GM19467 (cell line): ENCODE results near the gene ZBTB47.

ENCODE experiments used
- ATAC-seq: cut with Tn5 transposase; IDR thresholded peaks from one replicate; pipeline ENCODE4 v1.9.1; 2021; ENCODE audit warnings: mild to moderate bottlenecking, moderate library complexity; ENCODE audit not compliant: unreplicated experiment

ZBTB47 gene

GRCh38 chr3:42664438-42664803, 10.9 kb downstream of the ZBTB47 start:
- ATAC-seq: no peak

DNA sequence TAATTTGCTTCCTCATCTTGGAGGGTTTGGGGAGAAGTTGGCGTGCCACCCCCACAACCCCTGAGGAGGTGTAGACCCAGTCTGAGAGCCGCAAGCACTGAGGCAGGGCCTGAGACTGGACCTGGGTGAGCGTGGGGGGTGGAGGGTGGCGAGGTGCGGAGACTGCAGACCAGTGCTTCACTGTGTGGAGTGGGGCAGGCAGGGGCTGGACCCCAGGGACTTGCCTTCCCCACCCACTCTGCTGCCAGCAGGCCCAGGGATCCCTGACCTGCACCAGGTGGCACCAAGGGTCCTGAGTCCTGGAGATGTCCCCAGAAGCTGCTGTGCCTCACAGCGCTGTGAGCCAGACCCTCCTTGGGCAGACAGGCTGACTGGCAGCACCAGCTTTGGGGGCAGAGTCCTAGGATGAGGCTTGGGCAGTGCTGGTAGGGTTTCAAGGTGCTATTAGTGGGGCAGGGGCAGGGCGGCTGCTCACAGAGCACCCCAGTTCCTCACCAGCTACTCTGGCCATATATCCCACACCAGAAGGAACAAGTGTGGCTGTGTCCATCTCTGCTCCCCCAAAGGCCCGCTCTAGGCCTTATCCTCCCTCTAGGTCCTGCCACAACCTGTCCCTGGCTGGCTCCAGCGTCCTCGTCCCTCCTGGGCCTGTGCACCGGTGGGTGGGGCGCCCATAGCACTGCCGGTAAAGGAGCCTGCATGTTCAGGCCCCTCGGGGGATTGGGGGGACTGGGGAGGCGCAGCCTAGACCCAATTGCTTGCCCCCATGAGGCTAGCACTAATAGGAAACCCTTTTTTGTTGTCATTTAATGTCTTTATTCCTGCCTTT, 11.8 kb downstream of the ZBTB47 start:
- no peak for ATAC-seq

DNA sequence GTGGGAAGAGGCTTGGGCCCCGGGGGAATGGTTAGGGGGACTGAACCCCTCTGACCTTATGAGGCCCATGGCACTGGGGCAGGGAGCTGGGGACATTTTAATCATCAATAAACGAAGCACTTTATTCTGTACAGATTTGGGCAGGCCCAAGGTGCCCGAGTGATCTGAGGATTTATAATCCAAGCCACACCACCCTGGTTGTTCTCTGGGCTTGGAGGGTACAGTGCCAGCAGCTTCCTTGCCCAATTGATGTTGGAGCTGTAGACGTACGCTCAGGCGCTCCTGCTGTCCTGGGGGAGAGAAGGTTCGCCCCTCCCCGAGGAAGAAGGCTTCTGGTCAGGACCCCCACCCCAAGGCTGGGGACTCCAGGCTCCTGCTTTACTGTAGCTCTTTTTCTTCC, 12.5 kb downstream of the ZBTB47 start:
- ATAC-seq: no peak

- no peak for ATAC-seq
Measured at GRCh38 chr3:42666577-42666998, 13.1 kb downstream of the ZBTB47 start.

DNA sequence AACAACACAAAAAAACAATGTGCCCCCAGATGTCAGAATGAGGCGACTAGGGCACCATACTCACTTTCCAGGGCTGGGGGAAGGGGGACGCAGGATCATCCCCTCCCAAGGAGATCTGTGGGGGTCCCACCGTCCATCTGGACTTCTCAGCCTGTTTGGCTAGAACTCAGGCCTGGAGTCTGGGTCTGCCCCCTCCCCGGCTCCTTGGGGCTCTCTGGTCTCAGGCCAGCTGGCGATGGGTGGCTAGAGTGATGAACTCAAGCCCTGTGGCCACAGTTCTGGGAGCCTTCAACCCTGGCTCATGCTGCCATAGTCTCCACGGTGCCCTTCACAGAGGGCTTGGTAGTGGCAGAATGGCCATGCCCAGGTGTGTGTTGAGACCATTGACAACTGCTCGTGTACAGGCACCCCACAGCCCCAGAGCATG, 13.6 kb downstream of the ZBTB47 start:
- ATAC-seq: no peak

- no peak for ATAC-seq
Measured at GRCh38 chr3:42667523-42668412, 14.3 kb downstream of the ZBTB47 start.

- ATAC-seq: no peak
Measured at GRCh38 chr3:42668413-42668760, 14.9 kb downstream of the ZBTB47 start.

DNA sequence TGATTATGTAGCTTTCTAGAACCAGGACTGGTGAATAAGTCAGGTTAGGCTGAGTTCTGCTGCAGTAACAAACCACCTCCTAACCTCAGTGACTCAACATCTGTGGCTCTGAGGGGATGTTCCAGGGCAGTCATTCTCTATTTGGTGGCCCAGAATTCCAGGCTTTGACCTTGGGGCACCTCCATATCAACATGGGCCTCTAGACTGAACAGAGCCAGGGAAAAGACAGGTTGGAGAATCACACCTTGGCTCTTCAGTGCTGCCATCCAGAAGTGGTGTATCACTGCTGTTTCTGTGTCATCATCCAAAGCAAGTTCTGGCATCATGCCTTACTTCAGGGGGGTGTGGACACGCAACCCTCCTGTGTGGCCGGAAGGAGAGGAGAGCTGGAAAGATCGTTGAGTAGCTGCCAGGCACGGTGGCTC, 15.3 kb downstream of the ZBTB47 start:
- ATAC-seq: no peak

GRCh38 chr3:42670051-42670576, 16.6 kb downstream of the ZBTB47 start:
- ATAC-seq: no peak

DNA sequence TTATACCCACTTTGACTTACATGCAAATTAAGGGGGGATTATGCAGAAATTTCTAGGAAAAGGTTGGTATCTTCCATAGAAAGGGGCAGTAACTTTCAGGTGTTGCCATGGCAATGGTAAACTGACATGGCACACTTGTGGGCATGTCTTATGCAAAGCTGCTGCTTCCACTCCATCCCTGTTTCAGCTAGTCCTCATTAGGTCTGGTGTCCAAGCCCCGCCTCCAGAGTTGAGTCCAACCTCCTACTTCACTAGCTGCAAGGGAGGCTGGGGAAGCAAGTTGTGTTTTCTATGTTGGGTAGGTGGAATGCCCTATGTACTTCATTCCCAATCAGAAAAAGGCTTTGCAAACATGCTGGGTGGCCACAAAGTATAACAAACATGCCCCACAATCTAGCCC, 17.2 kb downstream of the ZBTB47 start:
- no peak for ATAC-seq

- no peak for ATAC-seq
Measured at GRCh38 chr3:42672515-42672914, 19.0 kb downstream of the ZBTB47 start.

- no peak for ATAC-seq
Measured at GRCh38 chr3:42673082-42673481, 19.6 kb downstream of the ZBTB47 start.

DNA sequence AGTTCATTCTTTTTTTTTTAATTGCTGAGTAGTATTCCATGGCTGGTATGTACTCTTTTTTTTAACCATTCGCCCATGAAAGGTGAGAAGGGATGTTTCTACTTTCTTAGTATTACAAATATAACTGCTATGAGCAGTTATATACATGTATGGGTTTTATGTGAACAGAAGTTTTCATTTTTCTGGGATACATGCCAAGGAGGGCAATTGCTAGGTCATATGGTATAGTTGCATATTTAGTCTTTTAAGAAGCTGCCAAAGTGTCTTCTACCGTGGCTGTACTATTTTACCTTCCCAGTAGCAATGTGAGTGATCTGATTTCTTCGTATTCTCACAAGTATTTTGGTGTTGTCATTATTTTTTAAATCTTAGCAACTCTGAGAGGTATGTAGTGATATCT, 20.6 kb downstream of the ZBTB47 start:
- no peak for ATAC-seq

DNA sequence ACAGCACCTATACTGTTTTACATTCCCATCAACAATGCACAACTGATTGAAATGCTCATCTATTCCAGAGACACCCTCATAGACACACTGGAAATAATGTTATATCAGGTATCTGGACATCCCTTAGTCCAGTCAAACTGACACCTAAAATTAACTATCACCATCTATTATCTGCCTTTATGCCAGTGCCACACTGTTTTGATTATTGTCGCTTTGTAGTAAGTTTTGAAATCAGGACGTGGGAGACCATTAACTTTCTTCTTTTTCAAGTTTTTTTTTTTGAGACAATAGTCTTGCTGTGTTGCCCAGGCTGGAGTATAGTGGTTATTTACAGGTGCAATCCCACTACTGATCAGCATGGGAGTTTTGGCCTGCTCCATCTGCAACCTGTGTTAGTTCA, 22.4 kb downstream of the ZBTB47 start:
- no peak for ATAC-seq

DNA sequence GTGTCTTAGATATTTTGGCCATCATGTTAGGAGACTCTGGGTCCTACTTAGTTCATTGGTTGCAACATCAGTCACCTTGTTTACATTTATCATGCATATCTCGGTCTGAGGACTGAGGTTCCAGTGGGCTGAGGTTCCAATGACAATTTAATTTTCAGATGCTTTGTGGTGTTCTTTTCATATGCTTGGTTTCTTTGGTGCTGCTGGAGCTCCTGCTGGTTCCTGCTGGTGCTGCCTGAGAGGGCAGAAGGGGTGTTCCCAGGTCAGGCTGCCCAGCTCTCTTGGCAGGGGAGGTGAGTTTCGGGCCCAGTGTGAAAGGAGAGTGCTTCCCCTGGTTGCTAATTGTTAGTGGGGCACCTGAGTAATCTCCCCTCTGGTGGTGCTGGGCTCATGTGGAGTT, 24.9 kb downstream of the ZBTB47 start:
- ATAC-seq: no peak

GRCh38 chr3:42680271-42680670, 26.8 kb downstream of the ZBTB47 start:
- no peak for ATAC-seq

GRCh38 chr3:42680806-42681205, 27.3 kb downstream of the ZBTB47 start:
- ATAC-seq: no peak

DNA sequence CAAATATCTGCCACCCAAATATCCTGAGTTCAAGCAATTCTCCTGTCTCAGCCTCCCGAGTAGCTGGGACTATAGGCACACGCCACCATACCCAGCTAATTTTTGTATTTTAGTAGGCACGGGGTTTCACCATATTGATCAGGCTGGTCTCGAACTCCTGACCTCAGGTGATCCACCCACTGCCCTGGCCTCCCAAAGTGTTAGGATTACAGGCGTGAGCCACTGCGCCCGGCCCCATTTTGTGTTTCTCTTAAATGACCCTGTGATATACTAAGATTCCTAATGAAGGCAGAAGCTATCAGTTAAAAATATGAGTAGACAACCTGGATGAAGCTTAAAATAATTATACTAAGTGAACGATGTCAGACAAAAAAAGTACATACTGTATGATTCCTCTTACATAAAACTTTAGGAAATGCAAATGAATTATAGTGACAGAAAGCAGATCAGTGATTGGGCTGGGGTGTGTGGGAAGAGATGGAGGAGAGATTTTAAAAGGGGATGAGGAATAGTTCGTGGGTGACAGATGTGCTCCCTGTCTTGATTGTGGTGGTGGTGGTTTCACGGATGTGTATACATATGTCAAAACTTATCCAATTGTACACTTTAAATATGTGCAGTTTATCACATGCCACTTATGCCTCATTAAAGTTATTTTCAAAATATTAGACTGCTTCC, 28.0 kb downstream of the ZBTB47 start:
- ATAC-seq: no peak

- ATAC-seq: no peak
Measured at GRCh38 chr3:42682301-42683070, 29.0 kb downstream of the ZBTB47 start.

GRCh38 chr3:42683875-42684598, 30.5 kb downstream of the ZBTB47 start:
- no peak for ATAC-seq
